GM10266 (cell line): Measurements from ENCODE around the gene CUBN.

Experiments
- DNase-seq: peaks from one replicate; pipeline ENCODE4 v3.0.0; 2012; ENCODE audit errors: extremely low spot score
- TF ChIP-seq, protein P1 (sequence below): IDR thresholded peaks from 2 replicates; pipeline ENCODE4 v1.5.1; 2012; ENCODE audit warnings: mild to moderate bottlenecking, low read depth; ENCODE audit not compliant: control insufficient read depth, insufficient read depth; ENCODE audit errors: missing control alignments

Gene CUBN

GRCh38 chr10:17094844-17095243 is 34.8 kb downstream of the CUBN start:
- TF ChIP-seq, protein P1, sequence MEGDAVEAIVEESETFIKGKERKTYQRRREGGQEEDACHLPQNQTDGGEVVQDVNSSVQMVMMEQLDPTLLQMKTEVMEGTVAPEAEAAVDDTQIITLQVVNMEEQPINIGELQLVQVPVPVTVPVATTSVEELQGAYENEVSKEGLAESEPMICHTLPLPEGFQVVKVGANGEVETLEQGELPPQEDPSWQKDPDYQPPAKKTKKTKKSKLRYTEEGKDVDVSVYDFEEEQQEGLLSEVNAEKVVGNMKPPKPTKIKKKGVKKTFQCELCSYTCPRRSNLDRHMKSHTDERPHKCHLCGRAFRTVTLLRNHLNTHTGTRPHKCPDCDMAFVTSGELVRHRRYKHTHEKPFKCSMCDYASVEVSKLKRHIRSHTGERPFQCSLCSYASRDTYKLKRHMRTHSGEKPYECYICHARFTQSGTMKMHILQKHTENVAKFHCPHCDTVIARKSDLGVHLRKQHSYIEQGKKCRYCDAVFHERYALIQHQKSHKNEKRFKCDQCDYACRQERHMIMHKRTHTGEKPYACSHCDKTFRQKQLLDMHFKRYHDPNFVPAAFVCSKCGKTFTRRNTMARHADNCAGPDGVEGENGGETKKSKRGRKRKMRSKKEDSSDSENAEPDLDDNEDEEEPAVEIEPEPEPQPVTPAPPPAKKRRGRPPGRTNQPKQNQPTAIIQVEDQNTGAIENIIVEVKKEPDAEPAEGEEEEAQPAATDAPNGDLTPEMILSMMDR, result no peak
- no peak for DNase-seq

GRCh38 chr10:17092986-17093803 is 36.4 kb downstream of the CUBN start:
- TF ChIP-seq, protein P1, result no peak
- DNase-seq, result no peak

- no peak for DNase-seq
- TF ChIP-seq, protein P1, result no peak
These were observed 37.2 kb downstream of the CUBN start for GRCh38 chr10:17092216-17092944.

DNA sequence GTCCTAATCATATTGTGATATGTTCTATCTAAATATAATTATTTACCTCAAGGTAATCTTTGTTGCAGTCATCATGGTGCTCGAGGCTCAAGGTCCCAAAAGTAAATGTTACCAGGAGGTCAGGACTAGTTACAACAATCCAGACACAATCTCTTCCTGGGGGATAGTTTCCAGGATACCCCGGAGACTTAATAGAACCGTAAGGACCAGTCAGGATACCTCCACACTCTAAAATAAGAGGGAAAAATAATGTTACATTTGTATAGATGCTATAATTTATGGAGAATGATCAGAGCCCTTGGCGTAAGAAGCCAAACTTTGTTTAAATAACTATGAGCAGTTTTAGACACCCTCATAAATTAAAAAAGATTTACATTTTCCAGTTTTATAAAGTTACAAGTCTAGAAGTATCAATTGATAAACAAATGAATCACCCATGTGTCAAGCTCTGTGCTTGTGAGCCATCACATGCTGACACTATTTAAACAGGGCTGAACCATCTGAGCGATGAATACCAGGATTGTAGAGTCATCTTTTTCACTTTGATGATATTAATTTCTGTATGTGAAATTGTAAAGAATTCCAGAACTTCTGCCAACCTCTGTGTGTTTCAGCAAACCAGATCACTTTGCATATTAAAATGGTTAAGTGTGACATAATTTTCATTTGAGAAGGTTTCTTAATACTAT is 41.3 kb downstream of the CUBN start:
- DNase-seq, result no peak
- TF ChIP-seq, protein P1, result no peak

- DNase-seq, result no peak
- TF ChIP-seq, protein P1, result no peak
These were observed 42.7 kb downstream of the CUBN start for GRCh38 chr10:17086865-17087367.

DNA sequence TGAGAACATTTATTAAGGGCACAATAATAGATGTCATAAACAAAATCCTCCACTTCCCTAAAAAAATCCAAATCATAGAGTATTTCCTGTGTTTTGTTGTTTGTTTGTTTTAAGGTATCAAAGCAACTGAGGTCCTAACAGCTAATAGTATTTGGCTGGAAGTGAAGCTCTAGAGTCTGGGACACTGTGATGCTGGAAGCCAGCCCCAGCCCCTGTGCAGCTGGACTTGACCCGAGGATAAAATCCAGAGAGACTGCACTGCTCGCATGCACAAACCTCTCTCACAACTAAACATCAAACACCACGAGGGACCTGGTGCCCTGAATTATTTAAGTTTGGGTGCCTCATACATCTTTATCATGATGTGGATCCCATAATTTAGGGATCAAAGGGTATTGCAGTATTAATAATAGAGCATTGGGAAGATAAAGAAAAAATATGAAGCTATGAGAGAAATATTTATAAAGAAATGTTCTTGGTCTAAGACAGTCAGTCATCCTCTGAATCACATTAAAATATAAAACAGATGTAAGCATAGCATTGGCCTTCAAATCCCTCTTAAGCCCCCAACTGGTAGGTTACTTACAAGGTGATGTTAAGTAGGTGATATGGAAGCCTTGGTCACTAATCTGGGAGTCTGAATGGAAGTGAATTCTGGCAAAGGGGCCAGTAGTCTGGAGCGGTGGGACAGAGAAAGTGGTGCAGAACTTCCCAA is 44.4 kb downstream of the CUBN start:
- TF ChIP-seq, protein P1, result no peak

More for the DNA sequence above, 44.4 kb downstream of the CUBN start:
- no peak for DNase-seq
